ENCODE results near the gene ZER1.

DNA sequence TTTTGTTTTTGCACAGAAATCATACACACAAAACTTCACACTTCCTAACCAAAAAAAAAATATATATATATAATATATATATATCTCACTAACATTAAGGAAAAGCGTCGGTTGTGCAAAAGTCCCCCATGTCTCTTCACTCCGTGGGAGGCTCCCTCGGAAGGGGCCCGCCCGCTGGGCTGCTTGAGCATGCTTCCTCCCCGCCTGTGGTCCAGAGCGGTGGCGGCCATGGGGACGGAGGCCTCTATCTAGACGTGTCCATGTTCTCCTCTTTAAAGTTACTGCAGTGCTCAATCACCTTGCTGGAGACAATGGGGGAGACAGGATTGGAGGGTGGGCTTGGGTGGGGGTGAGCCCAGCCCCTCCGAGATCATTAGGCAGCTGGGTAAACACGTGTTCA, 40.6 kb downstream of the ZER1 start:
- no peak for TF ChIP-seq POLR2A (IDR thresholded peaks at IDR 0.05; ENCODE audit: low read length)
- no peak for TF ChIP-seq GATA1 (IDR thresholded peaks at IDR 0.05; ENCODE audit: low read depth, low read length)
